ENCODE data around the gene ABCC8. TPM values are rescaled to one million over a fixed set of nuclear protein-coding genes. Genes with fewer than 3 reads are reported as not detected.

The ABCC8 gene
- total and polyA plus RNA-seq, 2 experiments from 2014 or later: not detected

DNA sequence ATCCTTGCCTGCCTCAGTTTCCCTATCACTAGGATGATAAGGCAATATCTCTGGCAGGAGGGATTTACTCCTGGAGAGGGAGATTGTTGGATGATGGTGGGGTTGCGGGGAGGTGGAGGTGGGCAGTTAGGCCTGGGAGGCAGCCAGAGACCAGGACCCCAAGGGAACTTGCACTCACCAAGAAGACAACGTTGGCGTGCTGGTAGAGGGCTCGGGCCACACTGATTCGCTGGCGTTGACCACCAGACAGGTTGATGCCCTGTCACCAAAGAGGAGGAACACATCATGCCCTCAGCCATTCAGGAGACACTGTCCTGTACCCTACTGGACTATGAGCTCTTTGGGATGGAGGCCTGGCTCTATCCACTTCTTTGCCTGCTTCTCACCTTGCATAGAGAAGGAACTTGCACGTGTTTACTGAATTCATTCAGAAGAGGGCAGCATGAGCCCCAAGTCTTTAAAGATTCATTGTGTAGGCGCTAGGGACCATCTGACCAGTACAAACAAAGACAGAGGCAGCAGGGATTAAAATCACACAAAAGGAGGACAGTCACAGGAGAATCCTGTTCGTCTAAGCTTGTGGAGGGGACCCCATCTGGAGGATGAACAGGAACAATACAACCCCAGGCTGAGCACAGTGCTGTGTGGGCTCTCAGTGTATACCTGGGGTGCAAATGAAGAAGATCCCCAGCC, 64.0 kb downstream of the ABCC8 start:
- in situ Hi-C loops (cut with MboI): no loop called here
- Histone ChIP-seq H3K36me3 (ENCODE audit: low read depth) (no peaks in the 10 kb centered on the region), H3K9ac (no peak overlapping the region), H3K27me3 (replicated peaks; ENCODE audit: insufficient read depth) (no peaks in the 10 kb centered on the region; the same call in 1 of the 2 replicates), H3K9me3 (ENCODE audit: low read depth) (no peaks in the 10 kb centered on the region), H3K4me1 (ENCODE audit: insufficient read depth) (no peaks in the 10 kb centered on the region), H3K27ac (no peak overlapping the region), H3K79me2 (ENCODE audit: insufficient read depth) (no peaks in the 10 kb centered on the region), H3K4me2 (ENCODE audit: unreplicated experiment) (no peak overlapping the region), H4K20me1 (ENCODE audit: insufficient read depth) (no peaks in the 10 kb centered on the region), H3K4me3 (no peak overlapping the region), H3F3A (ENCODE audit: insufficient read depth) (no peaks in the 10 kb centered on the region), H3K9me2 (ENCODE audit: insufficient read depth) (no peaks in the 10 kb centered on the region), H2AFZ (no peak overlapping the region)
- 54 to 58% methylated on average over 7 to 9 of the region's 9 CpGs for WGBS, 2 experiments (ENCODE audit: low coverage in 1 of 2, low lambda C conversion rate in 2 of 2, missing lambda C conversion rate in 2 of 2)
- DNase-seq: no peak
- no peak for TF ChIP-seq EZH2phosphoT487 (IDR thresholded peaks at IDR 0.05; ENCODE audit: insufficient read depth, low read depth)
- TF ChIP-seq EZH2 (IDR thresholded peaks at IDR 0.05; ENCODE audit: insufficient read depth, poor library complexity, severe bottlenecking): no peak

DNA sequence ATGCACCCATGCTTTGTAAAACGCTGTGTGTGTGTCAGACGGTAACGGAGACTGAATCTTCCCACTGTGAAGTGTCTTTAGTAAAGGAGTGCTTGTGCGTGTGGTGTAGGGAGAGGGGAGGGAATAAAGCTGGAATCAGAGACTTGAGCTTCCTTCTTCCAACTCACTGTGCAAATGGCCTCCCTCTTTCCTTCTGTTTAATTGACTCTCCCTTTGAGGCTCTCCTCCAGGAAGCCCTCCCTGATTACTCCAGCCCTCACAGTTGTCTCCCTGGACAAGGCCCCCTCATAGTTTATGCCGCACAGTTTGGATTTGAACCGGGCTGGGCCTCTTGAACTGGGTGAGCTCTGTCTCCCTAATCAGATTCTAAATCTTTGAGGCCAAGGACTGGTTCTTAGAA, 65.2 kb downstream of the ABCC8 start:
- in situ Hi-C loops (cut with MboI): no loop called here
- H3K4me3 ChIP-seq: no peak overlapping the region
- no peak for DNase-seq
- H2AFZ ChIP-seq: no peak overlapping the region
- no peaks in the 10 kb centered on the region for H3K79me2 ChIP-seq (ENCODE audit: insufficient read depth)
- H3K36me3 ChIP-seq (ENCODE audit: low read depth): no peaks in the 10 kb centered on the region
- WGBS, 2 experiments (ENCODE audit: low coverage in 1 of 2, low lambda C conversion rate in 2 of 2, missing lambda C conversion rate in 2 of 2): 67 to 77% methylated on average over 6 of the region's 6 CpGs
- no peak overlapping the region for H3K27ac ChIP-seq
- H3K4me1 ChIP-seq (ENCODE audit: insufficient read depth): no peaks in the 10 kb centered on the region
- TF ChIP-seq EZH2phosphoT487 (IDR thresholded peaks at IDR 0.05; ENCODE audit: insufficient read depth, low read depth) (no peak), EZH2 (IDR thresholded peaks at IDR 0.05; ENCODE audit: insufficient read depth, poor library complexity, severe bottlenecking) (no peak)
- no peaks in the 10 kb centered on the region for H4K20me1 ChIP-seq (ENCODE audit: insufficient read depth)
- H3K4me2 ChIP-seq (ENCODE audit: unreplicated experiment): no peak overlapping the region
- no peak overlapping the region for H3K9ac ChIP-seq
- no peaks in the 10 kb centered on the region for H3F3A ChIP-seq (ENCODE audit: insufficient read depth)
- H3K9me2 ChIP-seq (ENCODE audit: insufficient read depth): no peaks in the 10 kb centered on the region
- no peaks in the 10 kb centered on the region for H3K9me3 ChIP-seq (ENCODE audit: low read depth)
- no peaks in the 10 kb centered on the region for H3K27me3 ChIP-seq (replicated peaks; ENCODE audit: insufficient read depth)

DNA sequence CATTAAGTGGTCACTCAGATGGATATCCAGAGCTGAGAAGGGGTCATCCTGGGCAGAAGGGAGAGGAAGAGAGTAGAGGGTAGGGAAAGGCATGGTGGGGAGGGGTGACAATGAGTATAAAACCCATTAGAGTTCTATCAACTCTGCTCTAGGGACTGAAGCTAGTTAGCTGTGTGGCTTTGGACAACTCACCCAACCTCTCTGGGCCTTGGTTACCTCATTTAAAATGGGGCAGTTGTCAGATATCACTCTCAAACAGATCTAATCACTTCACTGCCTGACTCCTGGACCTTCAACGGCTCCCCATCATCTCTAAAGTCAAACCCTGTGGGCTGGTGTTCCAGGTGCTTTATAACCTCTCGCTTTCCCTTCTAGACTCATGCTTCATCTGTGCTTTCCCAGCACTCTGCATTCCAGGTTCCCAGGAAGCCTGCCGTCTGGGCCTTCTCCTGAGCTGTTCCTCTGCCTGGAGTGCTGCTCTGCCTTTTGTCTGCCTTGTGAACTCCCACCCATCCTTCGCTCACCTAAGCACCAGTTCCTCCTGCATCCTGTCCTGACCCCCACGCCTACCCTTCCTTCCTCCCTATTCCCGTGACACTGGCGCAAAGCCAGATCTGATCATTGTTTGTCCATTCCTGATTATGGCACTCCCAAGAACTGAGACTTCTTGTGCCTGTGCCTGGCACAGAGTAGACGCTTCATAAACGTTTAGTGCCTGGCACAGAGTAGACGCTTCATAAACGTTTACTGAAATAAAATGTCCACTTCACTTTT, 65.9 kb downstream of the ABCC8 start:
- H3K4me1 ChIP-seq (ENCODE audit: insufficient read depth): no peaks in the 10 kb centered on the region
- no peak overlapping the region for H3K27ac ChIP-seq
- no peaks in the 10 kb centered on the region for H3K27me3 ChIP-seq (replicated peaks; ENCODE audit: insufficient read depth)
- no peak overlapping the region for H2AFZ ChIP-seq
- H3K9me2 ChIP-seq (ENCODE audit: insufficient read depth): no peaks in the 10 kb centered on the region
- no peak overlapping the region for H3K4me2 ChIP-seq (ENCODE audit: unreplicated experiment)
- H3F3A ChIP-seq (ENCODE audit: insufficient read depth): no peaks in the 10 kb centered on the region
- 55 to 56% methylated on average over 11 of the region's 11 CpGs for WGBS, 2 experiments (ENCODE audit: low coverage in 1 of 2, low lambda C conversion rate in 2 of 2, missing lambda C conversion rate in 2 of 2)
- no peaks in the 10 kb centered on the region for H3K36me3 ChIP-seq (ENCODE audit: low read depth)
- H4K20me1 ChIP-seq (ENCODE audit: insufficient read depth): no peaks in the 10 kb centered on the region
- TF ChIP-seq EZH2phosphoT487 (IDR thresholded peaks at IDR 0.05; ENCODE audit: insufficient read depth, low read depth): no peak
- TF ChIP-seq EZH2 (IDR thresholded peaks at IDR 0.05; ENCODE audit: insufficient read depth, poor library complexity, severe bottlenecking): no peak
- no peak overlapping the region for H3K4me3 ChIP-seq
- H3K9me3 ChIP-seq (ENCODE audit: low read depth): no peaks in the 10 kb centered on the region
- in situ Hi-C loops (cut with MboI): no loop called here
- no peak overlapping the region for H3K9ac ChIP-seq
- no peak for DNase-seq
- H3K79me2 ChIP-seq (ENCODE audit: insufficient read depth): no peaks in the 10 kb centered on the region

DNA sequence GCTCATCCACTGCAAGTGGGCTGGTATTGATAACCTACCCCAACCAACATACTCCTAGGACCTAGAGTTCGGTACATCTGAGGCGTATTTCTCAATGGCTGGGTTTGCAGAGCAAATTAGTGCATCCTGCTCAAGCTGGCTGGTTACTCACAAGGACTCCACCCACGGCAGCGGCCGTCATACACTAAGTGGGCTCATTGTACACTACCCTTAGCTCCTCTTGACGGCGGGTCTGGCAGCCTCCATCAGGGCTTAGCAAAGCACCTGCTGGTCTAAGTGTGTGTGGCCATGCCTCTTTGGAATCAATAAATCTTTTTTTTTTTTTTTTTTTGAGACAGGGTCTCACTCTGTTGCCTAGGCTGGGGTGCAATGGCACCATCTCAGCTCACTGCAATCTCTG, 68.0 kb downstream of the ABCC8 start:
- in situ Hi-C loops (cut with MboI): no loop called here
- 57 to 64% methylated on average over 7 of the region's 7 CpGs for WGBS, 2 experiments (ENCODE audit: low coverage in 1 of 2, low lambda C conversion rate in 2 of 2, missing lambda C conversion rate in 2 of 2)
- H3K27ac ChIP-seq: no peak overlapping the region
- H2AFZ ChIP-seq: no peak overlapping the region
- DNase-seq: no peak
- TF ChIP-seq EZH2 (IDR thresholded peaks at IDR 0.05; ENCODE audit: insufficient read depth, poor library complexity, severe bottlenecking): no peak
- H3K36me3 ChIP-seq (ENCODE audit: low read depth): no peaks in the 10 kb centered on the region
- no peak overlapping the region for H3K9ac ChIP-seq
- no peak overlapping the region for H3K4me2 ChIP-seq (ENCODE audit: unreplicated experiment)
- H3K9me2 ChIP-seq (ENCODE audit: insufficient read depth): no peaks in the 10 kb centered on the region
- no peaks in the 10 kb centered on the region for H4K20me1 ChIP-seq (ENCODE audit: insufficient read depth)
- no peaks in the 10 kb centered on the region for H3K4me1 ChIP-seq (ENCODE audit: insufficient read depth)
- H3F3A ChIP-seq (ENCODE audit: insufficient read depth): no peaks in the 10 kb centered on the region
- no peaks in the 10 kb centered on the region for H3K9me3 ChIP-seq (ENCODE audit: low read depth)
- no peak overlapping the region for H3K4me3 ChIP-seq
- H3K27me3 ChIP-seq (replicated peaks; ENCODE audit: insufficient read depth): no peaks in the 10 kb centered on the region
- H3K79me2 ChIP-seq (ENCODE audit: insufficient read depth): no peaks in the 10 kb centered on the region

All from GM23248 (cell line).